Measurements from ENCODE around the gene TEX36.
A peak's percentile ranks its signal among the peaks of the same experiment; 100 is the strongest.
"Not testable (repeated sequence)": the region's sequence is repeated elsewhere in the genome, so short reads cannot be mapped to it uniquely, and the experiment has no call there.

TEX36 gene

DNA sequence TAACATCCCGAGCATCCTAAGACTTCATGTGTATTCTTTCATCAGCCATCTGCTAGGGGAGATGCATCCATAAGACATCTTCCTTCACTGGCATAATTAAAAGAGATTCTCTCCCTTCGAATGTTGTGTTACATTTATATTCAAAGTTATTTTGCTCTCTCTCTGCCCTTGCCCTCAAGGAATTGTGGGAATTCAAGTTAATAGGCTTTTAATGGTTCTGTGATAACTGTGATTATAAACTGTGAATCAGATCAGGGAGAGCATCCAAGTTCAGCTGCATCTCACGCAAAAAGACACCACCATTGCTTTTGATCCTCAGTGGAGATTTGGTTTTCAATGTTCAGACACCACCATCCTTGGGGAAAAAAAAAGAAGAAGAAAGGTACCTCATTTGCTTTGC, 9.2 kb upstream of the TEX36 start:
- no peak for DNase-seq

DNA sequence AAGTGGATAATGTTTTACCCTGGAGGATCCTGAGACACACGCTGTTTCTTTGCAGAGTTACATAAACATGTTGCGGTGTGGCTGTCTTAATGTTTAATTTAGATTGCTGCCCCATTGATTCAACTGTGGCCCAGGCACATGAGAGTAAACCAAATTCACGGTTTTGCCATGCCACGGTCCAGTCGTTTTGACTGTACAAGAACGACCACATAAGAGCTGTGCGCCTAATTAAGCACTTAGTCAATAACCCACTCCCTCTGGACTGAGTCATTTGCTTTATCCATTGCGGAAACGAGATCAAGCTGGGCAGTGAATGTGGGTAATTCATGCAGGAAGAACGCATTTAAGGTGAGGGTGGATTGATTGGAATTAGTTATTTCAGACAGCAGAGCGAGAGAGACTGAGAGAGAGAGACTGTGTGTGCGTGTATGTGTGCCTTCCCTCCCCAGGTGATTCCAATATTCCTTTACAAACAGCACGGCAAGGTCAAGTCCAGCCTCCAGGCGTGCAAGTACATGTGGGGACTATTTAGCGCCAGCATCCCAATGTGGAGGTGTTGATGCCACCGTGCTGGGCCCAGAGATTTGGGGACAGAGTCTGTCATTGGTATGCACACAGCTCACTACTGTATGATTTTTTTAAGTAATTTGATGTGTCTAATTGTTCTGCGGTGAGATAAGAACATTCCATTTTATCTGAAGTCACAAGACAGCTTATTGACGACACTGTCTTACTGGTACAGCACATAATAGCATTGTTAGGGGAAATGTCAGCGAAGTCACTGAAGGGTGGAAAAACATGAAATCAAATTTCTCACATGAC, 8.4 kb upstream of the TEX36 start:
- no peak for DNase-seq

DNA sequence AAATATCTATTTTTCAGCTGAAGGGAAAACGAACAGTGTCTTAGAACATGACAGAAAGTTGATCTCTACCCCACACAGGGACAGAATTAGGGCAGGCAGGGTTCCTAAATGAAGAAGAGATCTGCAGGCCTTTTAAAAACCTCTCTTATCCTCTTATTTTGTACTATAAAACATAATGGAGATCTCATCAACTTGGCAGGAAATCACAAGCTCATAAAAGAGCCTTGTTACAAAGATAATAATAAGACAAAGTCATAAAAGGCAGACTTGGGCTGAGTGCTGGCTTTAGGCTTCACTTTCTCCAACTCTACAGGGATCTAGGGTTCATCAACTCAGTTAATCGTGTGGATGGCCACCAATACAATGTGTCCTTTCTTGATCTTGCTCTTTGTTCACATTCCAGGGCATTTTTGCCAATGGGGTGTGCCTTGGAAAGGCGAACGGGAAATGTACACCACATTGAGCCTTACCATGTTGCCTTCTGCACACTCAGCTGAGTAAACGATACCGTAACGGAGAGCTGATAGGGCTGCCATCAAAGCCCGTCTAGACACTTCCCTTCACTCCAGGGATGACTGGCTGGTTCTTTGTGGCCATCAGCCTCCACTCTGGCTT, 7.1 kb upstream of the TEX36 start:
- no peak for DNase-seq

- no peak for DNase-seq
Measured at GRCh38 chr10:125687507-125688185, 4.7 kb upstream of the TEX36 start.

DNA sequence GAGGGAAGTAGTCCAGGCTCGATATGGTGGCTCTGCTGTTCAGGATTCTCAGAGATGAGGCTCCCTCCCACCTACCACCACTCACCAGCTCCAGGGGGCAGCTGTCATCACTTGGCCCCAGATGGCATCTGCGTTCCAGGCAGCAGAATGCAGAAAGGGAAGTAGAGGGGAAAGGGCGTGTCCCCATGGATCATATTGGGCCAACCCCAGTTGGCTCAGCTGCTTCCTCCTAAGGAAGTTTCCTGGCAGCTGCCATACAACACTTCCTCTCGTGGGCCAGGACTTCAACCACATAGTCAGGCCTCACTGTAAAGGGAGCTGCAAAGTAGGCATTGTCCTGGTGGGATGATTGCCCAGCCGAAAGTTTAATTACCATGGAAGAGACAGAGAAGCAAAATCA, 1.6 kb upstream of the TEX36 start:
- peak; percentile 8 to 43 for DNase-seq

DNA sequence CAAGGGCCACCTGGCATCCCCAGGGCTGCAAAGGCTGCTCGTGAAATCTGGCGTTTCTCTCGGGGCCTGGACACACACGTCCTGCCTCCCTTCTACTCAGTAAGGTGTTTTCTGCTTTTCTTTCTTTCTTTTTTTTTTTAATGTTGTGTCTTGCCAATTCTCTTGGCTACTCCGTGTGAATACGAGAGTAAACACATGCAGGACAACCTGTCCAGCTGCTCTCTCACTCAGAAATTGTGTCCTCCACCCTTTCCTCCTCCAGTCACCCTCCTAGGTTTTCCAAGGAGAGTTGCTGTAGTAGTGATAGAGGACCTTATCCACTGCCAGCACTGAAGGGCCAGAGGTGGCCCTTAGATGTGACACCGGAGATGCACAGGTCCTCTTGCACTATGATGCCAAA, 858 bp upstream of the TEX36 start:
- DNase-seq, result no peak

DNA sequence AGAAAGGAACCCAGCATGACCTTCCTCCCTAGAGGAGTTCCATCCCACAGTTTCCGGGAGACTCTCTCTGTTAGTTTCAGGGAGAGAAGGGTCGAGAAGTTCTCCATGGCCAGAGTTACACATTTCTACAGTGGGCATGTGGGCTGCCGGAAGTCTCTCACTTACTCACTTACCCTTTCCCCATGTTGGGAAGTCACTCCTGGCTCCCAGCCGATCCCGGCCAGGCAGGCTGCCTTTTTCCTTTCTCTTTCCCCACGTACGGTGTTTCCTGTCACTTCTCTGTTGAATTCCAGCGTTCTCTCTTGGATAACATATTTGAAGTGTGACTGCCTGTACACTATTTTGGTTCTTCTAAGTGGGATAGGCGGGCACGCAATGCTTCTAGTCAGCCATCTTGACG, 3.5 kb downstream of the TEX36 start:
- DNase-seq, result no peak

- DNase-seq, result no peak
Measured at GRCh38 chr10:125672884-125673283, 10.1 kb downstream of the TEX36 start.

DNA sequence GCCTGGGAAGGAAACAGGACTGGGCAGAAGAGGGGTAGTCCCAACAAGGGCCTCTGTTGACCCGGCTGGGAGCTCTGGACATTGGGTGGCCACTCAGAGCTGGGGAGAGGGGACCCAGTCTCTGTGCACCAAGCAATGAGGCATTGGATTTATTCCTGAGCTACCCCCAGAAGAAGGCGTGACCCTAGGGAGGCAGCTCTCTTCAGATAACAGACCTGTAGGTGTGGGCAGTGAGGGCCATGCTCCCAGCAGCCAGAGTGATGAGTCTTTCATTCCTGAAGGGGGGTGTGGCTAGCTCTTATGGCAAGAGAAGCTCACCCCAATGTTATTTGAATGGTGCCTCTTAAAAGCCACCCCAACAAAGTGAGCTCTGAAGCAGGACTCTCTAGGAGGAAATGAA, 20.4 kb downstream of the TEX36 start:
- no peak for DNase-seq

DNA sequence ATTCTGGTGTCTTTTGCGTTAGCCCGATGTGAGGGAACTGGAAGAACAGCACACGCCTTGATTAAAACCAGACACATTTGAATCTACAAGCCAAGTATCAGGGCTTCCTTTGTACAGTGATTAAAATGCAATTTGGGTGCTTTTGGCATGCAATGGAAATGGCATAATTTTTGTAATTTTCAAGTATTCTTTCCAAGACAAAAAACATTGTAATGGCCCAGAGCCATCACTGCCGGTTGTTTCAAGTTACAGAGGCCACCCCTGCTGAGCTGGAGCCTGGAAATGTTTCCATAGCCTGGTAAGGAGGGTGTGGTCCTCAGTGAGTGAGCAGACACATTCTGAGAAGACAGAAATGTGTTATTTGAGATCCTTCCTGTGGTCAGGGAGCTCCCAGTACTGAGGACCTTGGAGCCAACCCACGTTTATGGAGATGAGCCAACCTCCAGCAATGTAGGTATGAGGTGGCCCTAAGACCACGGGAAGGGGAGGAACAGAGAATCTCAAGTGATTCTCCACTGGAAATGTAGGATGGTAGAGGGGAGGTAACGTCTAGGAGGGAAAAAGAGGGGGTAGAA, 20.9 kb downstream of the TEX36 start:
- DNase-seq, result no peak

- no peak for DNase-seq
Measured at GRCh38 chr10:125661431-125661940, 21.5 kb downstream of the TEX36 start.

GRCh38 chr10:125659071-125659470, 23.9 kb downstream of the TEX36 start:
- no peak for DNase-seq

DNA sequence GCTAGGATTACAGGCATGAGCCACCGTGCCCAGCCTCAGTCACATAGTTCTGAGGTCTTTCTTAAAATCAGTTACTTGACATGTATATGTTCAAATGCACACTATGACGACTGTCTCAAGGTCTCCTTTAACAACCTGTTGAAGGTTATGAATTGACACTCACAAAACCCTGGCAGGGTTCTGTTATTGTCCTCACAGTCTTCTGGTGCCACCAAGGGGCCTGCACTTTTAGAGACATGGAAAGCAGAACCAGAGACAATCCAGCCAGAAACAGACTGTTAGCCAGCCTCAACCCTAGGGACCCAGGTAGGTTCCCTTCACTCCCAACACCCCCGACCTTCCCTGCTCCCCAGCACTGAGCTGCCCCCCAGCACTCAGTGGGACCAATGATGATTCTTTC, 26.4 kb downstream of the TEX36 start:
- DNase-seq, result no peak

DNA sequence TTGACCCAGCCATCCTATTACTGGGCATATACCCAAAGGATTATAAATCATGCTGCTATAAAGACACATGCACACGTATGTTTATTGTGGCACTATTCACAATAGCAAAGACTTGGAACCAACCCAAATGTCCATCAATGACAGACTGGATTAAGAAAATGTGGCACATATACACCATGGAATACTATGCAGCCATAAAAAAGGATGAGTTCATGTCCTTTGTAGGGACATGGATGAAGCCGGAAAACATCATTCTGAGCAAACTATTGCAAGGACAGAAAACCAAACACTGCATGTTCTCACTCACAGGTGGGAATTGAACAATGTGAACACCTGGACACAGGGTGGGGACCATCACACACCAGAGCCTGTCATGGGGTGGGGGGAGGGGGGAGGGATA, 29.9 kb downstream of the TEX36 start:
- DNase-seq, result not testable (repeated sequence)

DNA sequence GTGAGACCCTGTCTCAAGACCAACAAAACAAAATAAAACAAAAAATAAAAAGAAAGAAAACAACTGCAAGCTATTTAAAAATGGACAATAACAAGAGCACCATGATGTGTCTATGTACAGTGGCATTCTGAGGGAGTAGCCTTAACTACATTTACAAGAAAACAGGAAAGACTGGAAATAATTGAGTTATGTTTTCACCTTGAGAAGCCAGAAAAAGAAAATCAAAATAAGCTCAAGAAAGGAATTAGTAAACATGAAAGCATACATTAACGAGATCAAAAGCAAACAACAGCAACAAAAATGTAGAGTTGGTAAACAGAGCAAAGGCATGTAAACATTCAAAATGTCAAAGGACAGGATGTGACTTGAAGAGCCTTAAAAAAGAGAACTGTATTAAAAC, 36.7 kb downstream of the TEX36 start:
- DNase-seq, result no peak

DNA sequence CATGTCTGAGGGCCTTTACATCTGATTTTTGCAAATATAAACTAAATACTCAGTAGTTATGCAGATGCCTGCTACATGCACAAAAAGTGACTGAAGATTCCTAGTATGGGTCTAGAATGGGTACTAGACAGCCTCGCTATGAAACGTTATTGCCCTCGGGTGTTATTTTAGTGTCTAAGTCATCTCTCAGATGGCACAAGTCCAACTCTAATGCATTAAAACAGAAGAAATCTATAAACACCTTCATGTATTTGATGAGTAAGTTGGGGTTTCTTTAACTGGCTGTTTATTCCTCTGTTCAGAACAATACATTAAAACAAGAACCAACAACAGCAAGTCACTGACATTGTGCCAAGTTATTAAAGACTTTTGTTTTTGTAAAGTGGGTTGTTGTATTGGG, 41.6 kb downstream of the TEX36 start:
- DNase-seq, result no peak

- no peak for DNase-seq
Measured at GRCh38 chr10:125640653-125641052, 42.3 kb downstream of the TEX36 start.

DNA sequence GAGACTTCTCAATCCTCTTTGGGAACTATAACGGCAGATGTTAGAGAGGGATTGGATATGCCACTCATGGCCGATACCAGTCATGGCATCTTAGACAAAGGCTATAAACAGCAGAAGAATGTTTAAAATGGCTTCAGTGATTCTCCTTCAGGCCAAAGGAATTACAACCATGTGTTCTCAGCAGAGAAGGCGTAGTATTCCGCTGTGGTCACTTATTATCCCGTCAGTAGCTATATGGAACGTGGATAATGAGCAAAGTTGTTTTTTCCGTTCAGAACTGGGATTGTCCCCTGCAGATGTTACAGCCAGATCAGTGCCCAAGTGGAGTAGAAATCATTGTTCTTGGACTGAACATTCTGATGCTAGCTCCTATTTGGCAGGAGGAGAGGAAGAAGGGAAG, 43.1 kb downstream of the TEX36 start:
- no peak for DNase-seq

GRCh38 chr10:125638555-125638954, 44.4 kb downstream of the TEX36 start:
- no peak for DNase-seq

GRCh38 chr10:125637496-125637895, 45.5 kb downstream of the TEX36 start:
- DNase-seq, result no peak

DNA sequence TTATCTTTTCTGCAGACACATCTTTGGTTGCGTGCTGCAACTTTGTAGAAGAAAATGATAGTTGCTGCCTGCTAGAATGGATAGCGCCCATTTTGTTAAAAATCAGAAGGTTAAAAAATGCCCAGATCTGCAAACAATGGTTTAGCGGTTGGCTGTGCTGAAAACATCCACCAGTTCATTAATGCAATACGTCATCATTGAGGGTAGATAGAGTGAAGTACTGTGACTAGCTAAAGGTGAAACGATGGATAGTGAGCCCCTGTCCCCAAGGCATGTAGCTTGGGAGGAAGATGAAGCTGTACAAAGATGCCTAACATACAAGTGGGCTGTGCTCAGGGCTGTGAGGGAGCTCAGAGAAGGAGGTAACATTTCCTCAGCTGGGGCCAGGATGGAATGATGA, 48.4 kb downstream of the TEX36 start:
- no peak for DNase-seq

- DNase-seq, result no peak
Measured at GRCh38 chr10:125633517-125633999, 49.4 kb downstream of the TEX36 start.

DNA sequence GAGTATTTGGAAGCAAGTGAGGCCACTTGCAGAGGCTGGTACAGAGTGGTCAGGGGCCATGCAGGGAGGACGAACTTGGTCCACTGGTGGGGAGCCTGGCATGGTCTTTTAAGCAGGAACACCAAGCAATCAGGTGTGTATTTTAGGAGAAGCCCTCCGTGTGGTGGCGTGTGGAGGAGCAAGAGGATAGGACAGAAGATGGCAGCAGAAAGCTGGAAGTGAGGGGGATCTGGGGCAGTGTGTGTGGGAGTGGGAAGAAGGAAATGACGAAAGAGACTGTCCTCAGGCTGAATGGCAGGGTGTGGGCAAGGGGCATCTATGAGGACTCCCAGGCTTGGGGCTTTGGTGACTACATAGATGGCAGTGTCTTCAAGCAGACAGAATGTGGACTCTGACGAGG, 51.2 kb downstream of the TEX36 start:
- DNase-seq, result no peak
